Measurements from ENCODE around the gene TRPV3. TPM values are rescaled to one million over a fixed set of nuclear protein-coding genes. Genes with fewer than 3 reads are reported as not detected.
A peak's percentile ranks its signal among the peaks of the same experiment; 100 is the strongest.

Gene TRPV3
- total RNA-seq, 4 donors from 2014 or later: 4.2 to 21.4 (median 9.7) TPM

DNA sequence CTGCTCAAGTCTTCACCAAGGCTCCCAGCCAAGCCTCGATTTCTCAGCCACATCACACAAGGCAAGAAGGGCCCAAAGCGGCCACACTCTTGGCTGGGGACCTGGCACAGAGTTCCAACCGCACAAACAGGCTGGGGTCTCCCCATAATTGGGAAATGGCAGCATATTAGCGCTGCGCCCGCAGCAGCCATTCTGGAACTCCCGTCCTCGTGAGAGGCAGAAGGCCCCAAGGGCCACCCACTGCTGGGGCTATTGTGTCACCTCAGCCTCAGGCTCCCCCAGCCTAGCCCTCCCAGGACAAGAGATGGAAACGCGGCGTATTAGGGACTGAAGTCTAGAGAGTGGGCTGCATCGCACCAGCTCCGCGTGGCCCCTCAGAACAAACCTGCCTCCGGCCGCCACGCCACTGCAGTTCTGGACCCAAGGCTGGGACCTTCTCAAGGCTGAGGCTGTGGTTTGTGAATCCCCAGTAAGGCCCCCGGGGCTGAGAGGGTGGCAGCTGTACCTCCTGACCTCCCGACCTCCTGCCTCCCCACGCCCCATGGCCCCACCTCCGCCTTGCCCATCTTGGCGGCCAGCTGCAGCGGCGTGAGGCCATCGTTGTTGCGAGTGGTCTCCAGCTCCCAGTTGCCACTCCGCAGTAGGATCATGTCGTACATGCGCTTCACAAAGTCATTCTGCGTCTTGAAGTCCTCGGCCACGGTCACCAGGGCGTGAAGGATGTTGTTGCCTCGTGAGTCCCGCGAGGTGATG, 25.3 kb downstream of the TRPV3 start:
- no peaks in the 10 kb centered on the region for H3K27me3 ChIP-seq
- peak overlapping the region; percentile 41 to 96 (median 84) for H3K27ac ChIP-seq
- H3K4me1 ChIP-seq: peaks cover 0 to 77% (median 16%) of the 10 kb centered on the region in 4 donors
- H3K9me3 ChIP-seq: no peaks in the 10 kb centered on the region
- WGBS, 2 donors: 86 to 88% methylated on average over 21 to 36 of the region's 36 CpGs
- no peak for TF ChIP-seq POLR2A (IDR thresholded peaks at IDR 0.05)
- TF ChIP-seq, protein P1, sequence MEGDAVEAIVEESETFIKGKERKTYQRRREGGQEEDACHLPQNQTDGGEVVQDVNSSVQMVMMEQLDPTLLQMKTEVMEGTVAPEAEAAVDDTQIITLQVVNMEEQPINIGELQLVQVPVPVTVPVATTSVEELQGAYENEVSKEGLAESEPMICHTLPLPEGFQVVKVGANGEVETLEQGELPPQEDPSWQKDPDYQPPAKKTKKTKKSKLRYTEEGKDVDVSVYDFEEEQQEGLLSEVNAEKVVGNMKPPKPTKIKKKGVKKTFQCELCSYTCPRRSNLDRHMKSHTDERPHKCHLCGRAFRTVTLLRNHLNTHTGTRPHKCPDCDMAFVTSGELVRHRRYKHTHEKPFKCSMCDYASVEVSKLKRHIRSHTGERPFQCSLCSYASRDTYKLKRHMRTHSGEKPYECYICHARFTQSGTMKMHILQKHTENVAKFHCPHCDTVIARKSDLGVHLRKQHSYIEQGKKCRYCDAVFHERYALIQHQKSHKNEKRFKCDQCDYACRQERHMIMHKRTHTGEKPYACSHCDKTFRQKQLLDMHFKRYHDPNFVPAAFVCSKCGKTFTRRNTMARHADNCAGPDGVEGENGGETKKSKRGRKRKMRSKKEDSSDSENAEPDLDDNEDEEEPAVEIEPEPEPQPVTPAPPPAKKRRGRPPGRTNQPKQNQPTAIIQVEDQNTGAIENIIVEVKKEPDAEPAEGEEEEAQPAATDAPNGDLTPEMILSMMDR (IDR thresholded peaks at IDR 0.05): no peak
- no peak for TF ChIP-seq EP300 (IDR thresholded peaks at IDR 0.05)
- no peak for DNase-seq (ENCODE audit: low spot score in 2 of 2)
- peaks cover 0 to 8% (median 0%) of the 10 kb centered on the region in 3 donors for H3K36me3 ChIP-seq
- H3K4me3 ChIP-seq: no peak overlapping the region

DNA sequence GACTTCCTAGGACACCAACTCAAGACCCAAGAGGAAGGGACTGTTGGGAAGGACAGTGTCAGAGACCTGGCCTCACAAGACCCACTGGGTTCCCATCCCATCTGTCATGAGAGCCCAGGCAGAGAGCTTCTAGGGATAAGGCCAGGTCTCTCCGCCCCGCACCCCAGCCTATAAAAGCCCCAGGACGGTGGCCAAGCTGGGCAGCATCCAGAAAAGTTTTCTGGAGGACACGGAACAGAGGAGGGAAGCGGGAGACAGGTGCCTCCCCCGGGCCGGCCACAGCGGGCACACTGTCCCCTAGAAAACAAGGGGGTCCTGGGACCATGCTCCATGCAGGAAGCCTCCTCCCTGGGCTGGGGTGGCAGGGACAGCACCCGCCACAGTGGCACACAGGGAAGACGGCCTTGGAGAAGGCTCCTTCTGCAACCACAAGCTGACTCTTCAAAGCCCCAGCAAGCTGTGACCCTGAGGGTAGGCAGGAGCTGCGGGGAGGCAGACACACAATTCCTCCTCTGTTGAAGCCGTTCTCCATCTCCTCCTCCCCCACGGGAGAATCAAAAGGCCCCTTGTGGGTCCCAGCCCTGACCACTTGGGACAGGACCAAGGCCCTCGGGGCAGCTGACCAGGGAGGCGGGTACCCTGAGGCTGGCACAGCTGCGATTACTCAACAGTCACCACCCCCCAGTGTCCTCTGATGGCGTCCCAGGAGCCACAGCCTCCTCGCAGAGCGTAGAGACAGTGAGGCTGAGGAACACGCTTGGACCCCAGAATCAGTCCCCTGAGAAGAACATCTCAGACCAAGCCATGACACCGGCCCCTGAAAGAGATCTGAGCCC, 26.1 kb downstream of the TRPV3 start:
- no peak for DNase-seq (ENCODE audit: low spot score in 2 of 2)
- TF ChIP-seq EP300 (IDR thresholded peaks at IDR 0.05): peak; percentile 32 to 92
- TF ChIP-seq, protein P1 (IDR thresholded peaks at IDR 0.05): no peak
- peak in 1 of 2 donors; percentile 25 for TF ChIP-seq POLR2A (IDR thresholded peaks at IDR 0.05)
- peaks cover 0 to 72% (median 16%) of the 10 kb centered on the region in 4 donors for H3K4me1 ChIP-seq
- peaks cover 0 to 15% (median 0%) of the 10 kb centered on the region in 3 donors for H3K36me3 ChIP-seq
- H3K4me3 ChIP-seq: peak overlapping the region in 1 of 4 donors; percentile 19
- H3K27ac ChIP-seq: peak overlapping the region; percentile 58 to 96 (median 84)
- no peaks in the 10 kb centered on the region for H3K27me3 ChIP-seq
- 55 to 76% methylated on average over 15 to 17 of the region's 21 CpGs for WGBS, 2 donors
- H3K9me3 ChIP-seq: no peaks in the 10 kb centered on the region

DNA sequence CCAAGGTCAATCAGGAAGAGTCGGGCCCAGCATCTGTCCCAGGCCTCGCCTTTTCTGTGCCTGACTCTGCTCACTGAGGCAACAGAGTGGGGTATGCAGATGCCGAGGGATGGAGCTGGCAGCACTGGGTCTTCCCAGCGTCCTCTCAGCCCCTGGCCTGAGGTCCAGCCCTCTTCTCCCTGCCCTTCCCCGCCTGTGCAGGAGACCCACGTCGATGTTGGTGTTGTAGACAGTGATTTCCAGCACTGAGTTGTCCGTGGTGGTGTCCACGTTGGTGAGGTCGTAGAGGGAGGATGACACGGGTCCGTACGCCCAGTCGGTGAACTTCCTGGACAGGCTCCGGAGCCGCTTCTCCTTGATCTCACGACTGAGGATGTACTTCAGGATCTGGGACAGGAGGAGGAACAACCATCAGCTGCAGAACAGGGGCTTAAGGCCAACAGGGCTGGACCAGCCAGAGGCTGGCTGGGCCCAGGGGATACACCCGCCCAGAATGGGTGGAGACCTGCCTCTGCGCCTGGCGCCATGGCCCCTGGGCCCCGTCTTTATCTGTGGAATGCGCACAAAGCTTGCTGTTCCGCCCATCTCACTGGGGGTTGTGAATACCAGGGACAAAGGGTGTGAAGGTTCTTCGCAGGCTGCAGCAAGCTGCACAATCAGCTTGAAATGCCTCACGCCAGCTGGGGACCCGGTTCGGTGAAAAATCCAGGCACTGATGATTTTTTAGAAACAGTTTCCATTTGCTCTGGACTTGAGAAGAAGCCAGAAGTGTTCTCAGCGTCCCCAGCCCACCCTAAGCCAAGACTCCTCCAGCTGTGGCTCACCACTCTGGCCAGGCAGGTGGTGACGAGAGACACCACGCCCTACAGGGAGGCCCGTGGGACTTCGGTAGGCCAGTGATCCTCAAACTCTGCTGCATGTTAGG, 27.5 kb downstream of the TRPV3 start:
- TF ChIP-seq, protein P1 (IDR thresholded peaks at IDR 0.05): no peak
- TF ChIP-seq EP300 (IDR thresholded peaks at IDR 0.05) (peak in 1 of 2 donors; percentile 93), POLR2A (IDR thresholded peaks at IDR 0.05) (peak in 1 of 2 donors; percentile 25)
- peak overlapping the region in 2 of 4 donors; percentile 9 to 41 for H3K4me3 ChIP-seq
- DNase-seq (ENCODE audit: low spot score in 2 of 2): peak; percentile 30 to 45
- H3K27ac ChIP-seq: peak overlapping the region; percentile 67 to 96 (median 84)
- no peaks in the 10 kb centered on the region for H3K9me3 ChIP-seq
- no peaks in the 10 kb centered on the region for H3K27me3 ChIP-seq
- H3K36me3 ChIP-seq: peaks cover 0 to 19% (median 0%) of the 10 kb centered on the region in 3 donors
- H3K4me1 ChIP-seq: peaks cover 0 to 59% (median 16%) of the 10 kb centered on the region in 4 donors
- WGBS, 2 donors: 54 to 55% methylated on average over 21 to 32 of the region's 32 CpGs

DNA sequence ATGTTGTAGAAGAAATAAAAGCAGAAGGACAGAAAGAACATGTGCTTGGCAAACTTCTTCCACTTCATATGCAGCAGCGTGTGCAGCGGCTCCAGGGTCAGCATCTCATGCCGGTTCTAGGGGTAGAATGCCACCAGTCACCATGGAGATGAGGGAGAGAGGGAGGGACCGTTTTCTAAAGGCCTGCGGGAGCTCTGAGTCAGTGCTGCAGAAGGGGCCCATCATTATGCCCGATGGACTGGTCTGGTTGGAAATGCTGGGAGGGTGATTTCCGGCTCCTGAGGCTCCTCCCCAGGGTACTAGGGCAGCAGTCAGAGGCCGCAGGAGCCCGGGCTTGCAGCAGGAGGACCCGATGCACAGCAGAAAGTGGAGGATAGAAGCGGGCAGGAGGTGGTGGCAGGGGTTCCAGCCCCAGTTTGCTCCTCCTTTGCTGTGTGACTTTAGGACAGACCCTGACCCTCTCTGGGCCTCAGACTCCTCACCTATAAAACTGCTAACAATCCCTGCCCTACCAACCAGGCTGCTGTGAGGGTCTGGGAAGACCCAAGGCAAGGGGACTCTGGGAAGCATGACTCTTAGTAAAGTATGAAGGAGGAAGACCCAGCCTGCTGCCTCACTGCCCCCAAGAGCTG, 28.6 kb downstream of the TRPV3 start:
- TF ChIP-seq, protein P1 (IDR thresholded peaks at IDR 0.05): no peak
- TF ChIP-seq POLR2A (IDR thresholded peaks at IDR 0.05) (no peak), EP300 (IDR thresholded peaks at IDR 0.05) (peak in 1 of 2 donors; percentile 75)
- DNase-seq (ENCODE audit: low spot score in 2 of 2): no peak
- peaks cover 0 to 50% (median 16%) of the 10 kb centered on the region in 4 donors for H3K4me1 ChIP-seq
- peaks cover 0 to 24% (median 0%) of the 10 kb centered on the region in 3 donors for H3K36me3 ChIP-seq
- H3K27me3 ChIP-seq: no peaks in the 10 kb centered on the region
- 24 to 28% methylated on average over 10 to 11 of the region's 11 CpGs for WGBS, 2 donors
- H3K27ac ChIP-seq: peak overlapping the region; percentile 67 to 96 (median 84)
- H3K4me3 ChIP-seq: peak overlapping the region in 3 of 4 donors; percentile 9 to 41 (median 21)
- H3K9me3 ChIP-seq: no peaks in the 10 kb centered on the region
